SK-N-SH (cell line): ENCODE data around the gene RICTOR. TPM values are rescaled to one million over a fixed set of nuclear protein-coding genes. Genes with fewer than 3 reads are reported as not detected.

Experiments
- CTCF ChIA-PET: fragments of 300-600, 350-600 bp; formaldehyde crosslinking; extraction: SDS; loops from one replicate; lab custom pipeline; 2021; lab: Yijun Ruan, JAX
- POLR2A ChIA-PET: fragments of 350-600 bp; sonication (Branson Sonifier 250); formaldehyde crosslinking; extraction: SDS; loops from one replicate; lab custom pipeline; 2020; ENCODE audit warnings: antibody characterized with exemption, inconsistent platforms; lab: Yijun Ruan, JAX
- DNase-seq: peaks from one replicate; pipeline ENCODE4 v3.0.0; 2012
- H2AFZ ChIP-seq: fragments of 200-600 bp; sonication (generic); 2 replicates; pipeline ENCODE4 v1.8.1; 2016; ENCODE audit warnings: antibody characterized with exemption, mild to moderate bottlenecking, low read depth
- H3F3A ChIP-seq: fragments of 200-600 bp; sonication (generic); replicated peaks from 2 replicates; pipeline ENCODE3; 2016; ENCODE audit warnings: antibody characterized with exemption, mild to moderate bottlenecking; ENCODE audit not compliant: insufficient read depth
- H3K27ac ChIP-seq, 2 experiments: fragments of 200-500 bp in 1 of 2; fragments of 200-600 bp in 1 of 2; sonication (Bioruptor generic) in 1 of 2; sonication (generic), shearing (Covaris generic) in 1 of 2; 2 replicates each; pipeline versions ENCODE4 v1.5.1 to v1.6.1; 2014 to 2016; ENCODE audit warnings: low read depth in 2 of 2, inconsistent platforms in 1 of 2, low read length in 1 of 2, mild to moderate bottlenecking in 1 of 2, mixed read lengths in 1 of 2
- H3K27me3 ChIP-seq: fragments of 200-600 bp; sonication (generic), shearing (Covaris generic); 2 replicates; pipeline ENCODE4 v1.6.1; 2016; ENCODE audit warnings: mixed run types; ENCODE audit not compliant: insufficient read depth
- H3K36me3 ChIP-seq, 2 experiments: fragments of 200-500 bp in 1 of 2; fragments of 200-600 bp in 1 of 2; sonication (Bioruptor generic) in 1 of 2; sonication (generic) in 1 of 2; replicated peaks in 1 of 2; 2 replicates each; pipeline versions ENCODE3 to v1.5.1; 2014 to 2016; ENCODE audit warnings: low read length in 1 of 2, mild to moderate bottlenecking in 1 of 2; ENCODE audit not compliant: insufficient read depth in 2 of 2, control insufficient read depth in 1 of 2
- H3K4me1 ChIP-seq, 2 experiments: fragments of 200-500 bp in 1 of 2; fragments of 200-600 bp in 1 of 2; sonication (Bioruptor generic) in 1 of 2; sonication (generic), shearing (Covaris generic) in 1 of 2; 2 replicates each; pipeline versions ENCODE4 v1.5.1 to v1.6.1; 2014 to 2016; ENCODE audit warnings: low read depth in 1 of 2, low read length in 1 of 2, mixed run types in 1 of 2; ENCODE audit not compliant: insufficient read depth in 2 of 2, control insufficient read depth in 1 of 2
- H3K4me2 ChIP-seq: fragments of 200-600 bp; sonication (generic), shearing (Covaris generic); 2 replicates; pipeline ENCODE4 v1.6.1; 2017; ENCODE audit warnings: mixed run types
- H3K4me3 ChIP-seq, 2 experiments: fragments of 200-500 bp in 1 of 2; fragments of 200-600 bp in 1 of 2; sonication (Bioruptor generic) in 1 of 2; sonication (generic), shearing (Covaris generic) in 1 of 2; 2 replicates each; pipeline versions ENCODE4 v1.5.1 to v1.8.1; 2014 to 2016; ENCODE audit warnings: low read depth in 2 of 2, inconsistent platforms in 1 of 2, low read length in 1 of 2, mild to moderate bottlenecking in 1 of 2, mixed read lengths in 1 of 2, moderate library complexity in 1 of 2
- H3K79me2 ChIP-seq: fragments of 200-600 bp; sonication (generic); 2 replicates; pipeline ENCODE4 v1.8.1; 2017; ENCODE audit warnings: mild to moderate bottlenecking; ENCODE audit not compliant: insufficient read depth
- H3K9ac ChIP-seq: fragments of 200-600 bp; sonication (generic); 2 replicates; pipeline ENCODE4 v1.6.1; 2017; ENCODE audit warnings: mixed run types
- H3K9me2 ChIP-seq: fragments of 200-600 bp; sonication (generic); 2 replicates; pipeline ENCODE4 v1.6.1; 2017; ENCODE audit warnings: mixed run types
- H3K9me3 ChIP-seq: fragments of 200-600 bp; sonication (generic); 2 replicates; pipeline ENCODE4 v1.6.1; 2017; ENCODE audit warnings: mixed run types, mild to moderate bottlenecking, moderate library complexity
- H4K20me1 ChIP-seq: fragments of 200-600 bp; sonication (generic); 2 replicates; pipeline ENCODE4 v1.6.1; 2017; ENCODE audit warnings: mild to moderate bottlenecking, mixed run types; ENCODE audit not compliant: insufficient read depth
- FOSL2 ChIP-seq: IDR thresholded peaks from 2 replicates; pipeline ENCODE4 v1.4.0; 2012; ENCODE audit warnings: low read depth, mild to moderate bottlenecking, moderate library complexity, borderline replicate concordance
- GABPA ChIP-seq: IDR thresholded peaks from 2 replicates; pipeline ENCODE4 v1.4.0; 2012; ENCODE audit warnings: low read depth, mild to moderate bottlenecking
- WGBS: methylation state at CpG from one replicate; pipeline ENCODE4 v1.1.6; 2017; ENCODE audit warnings: low lambda C conversion rate; 5-methylcytosine and 5-hydroxymethylcytosine counted together
- polyA plus RNA-seq, 3 experiments: library from polyadenylated mRNA; depleted of rRNA; stranded (reverse); fragments of >200 nt; gene quantifications; 2 replicates each; pipeline ENCODE4 v1.2.3, GENCODE V29; 2012
- small RNA-seq, 7 experiments: library from RNA; depleted of rRNA; stranded (forward); fragments of <200 nt; gene quantifications; one replicate each; pipeline ENCODE3, GENCODE V24; 2012

Gene RICTOR
- polyA plus RNA-seq, 1 of the 3 experiments (the other 2 are of a cell fraction), result 1.6 TPM

DNA sequence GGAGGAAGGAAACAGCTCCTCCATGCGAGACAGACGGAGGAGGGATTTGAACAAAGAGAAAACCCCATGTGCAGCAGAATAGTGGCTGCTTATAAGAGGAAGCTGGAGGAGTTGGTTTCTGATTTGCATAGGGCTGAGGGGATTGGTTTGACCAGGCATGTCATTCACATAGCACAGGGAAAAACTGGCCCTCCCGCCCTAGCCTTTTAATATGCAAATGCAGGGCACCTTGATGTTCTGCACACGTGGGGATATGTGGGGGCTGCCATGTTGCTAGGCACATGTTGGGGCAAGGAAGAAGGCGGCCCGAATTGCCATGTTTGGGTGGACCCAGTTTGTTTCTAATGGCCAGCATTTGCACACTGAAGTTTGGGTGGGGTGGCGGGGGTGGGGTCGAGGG, 186.2 kb downstream of the RICTOR start:
- peaks cover 57 to 60% of the 10 kb centered on the region in 2 experiments for H3K36me3 ChIP-seq

More for the DNA sequence above, 186.2 kb downstream of the RICTOR start:
- no peak overlapping the region for H3K9ac ChIP-seq
- no peaks in the 10 kb centered on the region for H3K4me1 ChIP-seq
- H3K4me2 ChIP-seq, result no peak overlapping the region
- no peaks in the 10 kb centered on the region for H4K20me1 ChIP-seq
- H3K27ac ChIP-seq, result no peak overlapping the region
- no peaks in the 10 kb centered on the region for H3K27me3 ChIP-seq
- no peaks in the 10 kb centered on the region for H3F3A ChIP-seq
- H3K9me3 ChIP-seq, result no peaks in the 10 kb centered on the region
- no peaks in the 10 kb centered on the region for H3K79me2 ChIP-seq
- POLR2A ChIA-PET, result no interaction called here
- no peak for DNase-seq
- no peak overlapping the region for H3K4me3 ChIP-seq
- no peak for TF ChIP-seq FOSL2
- no peak for TF ChIP-seq GABPA
- H2AFZ ChIP-seq, result no peak overlapping the region
- WGBS, result 78% methylated on average over 8 of the region's 8 CpGs
- peaks cover 4% of the 10 kb centered on the region; the same call in 1 of the 2 replicates for H3K9me2 ChIP-seq
- CTCF ChIA-PET, result interaction anchor here (1.0 to 1.8 kb wide), 3 partner anchors 13 to 34 kb away, joined by 3 to 5 read pairs (median 3); no protein-coding TSS in a partner anchor

Small RNA genes lying within 50 kb of the gene (small RNA-seq; reads per million reads assigned to genes)
- 0 reads per million in 7 experiments for gene AIG1P1

Other genes starting within 250 kb of the RICTOR start
- 55.9 and 56.0 TPM in 2 replicates for gene OSMR, start 228.4 kb downstream of the RICTOR start, polyA plus RNA-seq (2012; rRNA removed)
- not detected in 2 replicates for gene FYB1, start 145.2 kb upstream of the RICTOR start, polyA plus RNA-seq (2012; rRNA removed)